Ovary (tissue), 9 donors: ENCODE data around the gene PRR13. TPM values are rescaled to one million over a fixed set of nuclear protein-coding genes. Genes with fewer than 3 reads are reported as not detected.

Experiments used
- DNase-seq, 5 donors: peaks; one replicate each; pipeline ENCODE4 v3.0.0-alpha.2; 2019 to 2020
- H3K27ac ChIP-seq, 2 donors: fragments of 200-600 bp; one replicate each; pipeline versions ENCODE4 v1.5.1 to v1.8.0; 2019 to 2022
- H3K27me3 ChIP-seq: fragments of 200-600 bp; one replicate; pipeline ENCODE4 v1.8.0; 2022
- H3K36me3 ChIP-seq: fragments of 200-600 bp; sonication (generic); one replicate; pipeline ENCODE4 v1.5.1; 2019
- H3K4me1 ChIP-seq: one replicate; pipeline ENCODE4 v1.8.1; 2013; ENCODE audit warnings: mild to moderate bottlenecking, moderate library complexity; ENCODE audit not compliant: insufficient read depth
- H3K4me3 ChIP-seq: fragments of 200-600 bp; sonication (generic); one replicate; pipeline ENCODE4 v1.5.1; 2017
- H3K9me3 ChIP-seq, 2 donors: fragments of 200-600 bp in 1 of 2; sonication (generic) in 1 of 2; one replicate each; pipeline versions ENCODE4 v1.5.1 to v1.8.1; 2013 to 2019; ENCODE audit warnings: mild to moderate bottlenecking in 1 of 2, moderate library complexity in 1 of 2
- CTCF ChIP-seq, 3 donors: fragments of 450-650 bp in 2 of 3; fragments of 200-600 bp in 1 of 3; IDR thresholded peaks; one replicate each; pipeline versions ENCODE4 v1.5.1 to v1.8.0; 2016 to 2022; ENCODE audit warnings: antibody characterized with exemption in 3 of 3, mild to moderate bottlenecking in 1 of 3
- EP300 ChIP-seq: sonication (generic); formaldehyde crosslinking; IDR thresholded peaks from one replicate; pipeline ENCODE4 v1.6.1; 2017; ENCODE audit warnings: antibody characterized with exemption
- POLR2A ChIP-seq: fragments of 450-650 bp; IDR thresholded peaks from one replicate; pipeline ENCODE4 v1.6.1; 2017; ENCODE audit warnings: antibody characterized with exemption, mild to moderate bottlenecking, moderate library complexity
- WGBS, 3 donors: extraction: QIAGEN DNeasy Blood & Tissue Kit in 1 of 3; methylation state at CpG; one replicate each; pipeline versions ENCODE4 v1.1.5 to v1.1.7; 2013 to 2017; 5-methylcytosine and 5-hydroxymethylcytosine counted together
- intact Hi-C, 4 donors: fragments of 100-400 bp; cut with DNase I; formaldehyde crosslinking; loops; one replicate each; pipeline versions ENCODE4 v1.11.0 to v1.15.1; 2022 to 2023
- polyA plus RNA-seq, 2 donors: library from polyadenylated mRNA; stranded (reverse); fragments of 200-250 nt in 1 of 2; fragments of 350-450 nt in 1 of 2; fragmentation: Illumina TruSeq in 1 of 2; extraction: RNeasy Lipid Tissue Mini Kit (QIAGEN cat#74804) in 1 of 2; gene quantifications; one replicate each; pipeline ENCODE4 v1.2.3, GENCODE V29; 2013 to 2014
- total RNA-seq, 7 donors: library from RNA; depleted of rRNA in 2 of 7; stranded (reverse); fragments of >200 nt in 2 of 7; fragmentation: NEBNext Ultra II Directional in 3 of 7; extraction: Animal tissue kit (Norgen Biotek cat#: 25700) in 3 of 7; gene quantifications; one replicate each; pipeline versions ENCODE4 v1.1.0 to v1.2.4, GENCODE V29; 2016 to 2023
- donor health status: DM: no; HTN: no; CAD: no; lungs with moderate emphysema.
- donor health status: DM: no; HTN: no; CAD: no.
- donor health status: Bipolar disorder and iron deficiency.
- donor health status: DM: yes; HTN: yes; CAD: no.
- donor health status: DM: no; HTN: no; CAD: no.
- donor health status: DM: yes; HTN: yes; CAD: no.

The PRR13 gene
- total and polyA plus RNA-seq, 9 donors, result 46.1 to 320 (median 118) TPM

GRCh38 chr12:53464685-53465418, 23.3 kb downstream of the PRR13 start:
- H3K36me3 ChIP-seq, result no peaks in the 10 kb centered on the region
- 70 to 80% (median 72%) methylated on average over 11 of the region's 11 CpGs for WGBS, 3 donors
- no peaks in the 10 kb centered on the region for H3K4me1 ChIP-seq

GRCh38 chr12:53465679-53466078, 24.1 kb downstream of the PRR13 start:
- intact Hi-C loops, result no loop called here
- no peaks in the 10 kb centered on the region for H3K36me3 ChIP-seq
- H3K4me1 ChIP-seq, result no peaks in the 10 kb centered on the region
- H3K27me3 ChIP-seq, result no peaks in the 10 kb centered on the region
- DNase-seq, result no peak
- WGBS, 3 donors, result 7 to 32% (median 7%) methylated on average over 2 of the region's 2 CpGs
- H3K4me3 ChIP-seq, result no peak overlapping the region
- H3K9me3 ChIP-seq, result no peaks in the 10 kb centered on the region
- TF ChIP-seq CTCF (IDR thresholded peaks at IDR 0.05), result no peak
- no peak overlapping the region for H3K27ac ChIP-seq

More at GRCh38 chr12:53464685-53465418, 23.3 kb downstream of the PRR13 start:
- no peaks in the 10 kb centered on the region for H3K27me3 ChIP-seq
- DNase-seq, result no peak
- intact Hi-C loops, result loop anchor here in 1 of 4 donors (5.0 kb wide), 1 partner anchor 42 kb away; the partner anchor contains the start of gene NPFF
- TF ChIP-seq CTCF (IDR thresholded peaks at IDR 0.05) (no peak), POLR2A (no peak)
- H3K4me3 ChIP-seq, result no peak overlapping the region
- no peak overlapping the region for H3K27ac ChIP-seq
- H3K9me3 ChIP-seq, result no peaks in the 10 kb centered on the region

- TF ChIP-seq POLR2A, result no peak
- TF ChIP-seq CTCF (IDR thresholded peaks at IDR 0.05), result no peak
- TF ChIP-seq EP300, result no peak
- no peak for DNase-seq
- 70 to 71% (median 70%) methylated on average over 4 of the region's 4 CpGs for WGBS, 3 donors
- H3K9me3 ChIP-seq, result no peaks in the 10 kb centered on the region
- H3K4me3 ChIP-seq, result no peak overlapping the region
- H3K36me3 ChIP-seq, result no peaks in the 10 kb centered on the region
- no peaks in the 10 kb centered on the region for H3K4me1 ChIP-seq
- H3K27ac ChIP-seq, result no peak overlapping the region
- intact Hi-C loops, result no loop called here
- no peaks in the 10 kb centered on the region for H3K27me3 ChIP-seq
These were observed 25.1 kb downstream of the PRR13 start for GRCh38 chr12:53466640-53467039.

GRCh38 chr12:53467082-53467481, 25.5 kb downstream of the PRR13 start:
- H3K9me3 ChIP-seq, result no peaks in the 10 kb centered on the region
- WGBS, 3 donors, result 54 to 64% (median 57%) methylated on average over 5 of the region's 5 CpGs
- H3K36me3 ChIP-seq, result no peaks in the 10 kb centered on the region
- H3K27ac ChIP-seq, result no peak overlapping the region
- no peak for TF ChIP-seq EP300
- TF ChIP-seq CTCF (IDR thresholded peaks at IDR 0.05), result no peak
- TF ChIP-seq POLR2A, result no peak
- no peak overlapping the region for H3K4me3 ChIP-seq
- intact Hi-C loops, result no loop called here
- no peaks in the 10 kb centered on the region for H3K4me1 ChIP-seq
- no peak for DNase-seq
- H3K27me3 ChIP-seq, result no peaks in the 10 kb centered on the region
